CD4-positive, alpha-beta T cell treated with Interleukin-1 beta for 1 hour (primary cell): ENCODE data around the gene TM2D3.
"Not testable (repeated sequence)": the region's sequence is repeated elsewhere in the genome, so short reads cannot be mapped to it uniquely, and the experiment has no call there.

ENCODE experiments used
- DNase-seq, 2 donors: peaks; one replicate each; pipeline ENCODE4 v3.0.0-alpha.2; 2020 to 2022

The TM2D3 gene

GRCh38 chr15:101654624-101655337, 2.6 kb upstream of the TM2D3 start:
- peak in 1 of 2 donors; percentile 51 for DNase-seq

- no peak for DNase-seq
These were observed 2.0 kb upstream of the TM2D3 start for GRCh38 chr15:101654171-101654570.

GRCh38 chr15:101652786-101653430, 727 bp upstream of the TM2D3 start:
- no peak for DNase-seq

- DNase-seq = no peak
These were observed 555 bp downstream of the TM2D3 start for GRCh38 chr15:101651554-101652097.

GRCh38 chr15:101650145-101650544, 2.0 kb downstream of the TM2D3 start:
- DNase-seq = no peak

GRCh38 chr15:101648356-101648755, 3.8 kb downstream of the TM2D3 start:
- no peak for DNase-seq

- no peak for DNase-seq
These were observed 4.9 kb downstream of the TM2D3 start for GRCh38 chr15:101647251-101647650.

- peak in 1 of 2 donors; percentile 17 for DNase-seq
These were observed 5.5 kb downstream of the TM2D3 start for GRCh38 chr15:101646672-101647071.

- DNase-seq = no peak
These were observed 9.8 kb downstream of the TM2D3 start for GRCh38 chr15:101642361-101642760.

- DNase-seq = peak; percentile 58 to 77
These were observed 10.3 kb downstream of the TM2D3 start for GRCh38 chr15:101641894-101642293.

- peak; percentile 75 to 80 for DNase-seq
These were observed 10.9 kb downstream of the TM2D3 start for GRCh38 chr15:101641129-101641764.

GRCh38 chr15:101639667-101640066, 12.5 kb downstream of the TM2D3 start:
- no peak for DNase-seq

GRCh38 chr15:101637919-101638318, 14.3 kb downstream of the TM2D3 start:
- no peak for DNase-seq

- no peak for DNase-seq
These were observed 14.7 kb downstream of the TM2D3 start for GRCh38 chr15:101637516-101637915.

GRCh38 chr15:101637038-101637437, 15.1 kb downstream of the TM2D3 start:
- no peak for DNase-seq

GRCh38 chr15:101635944-101636727, 16.0 kb downstream of the TM2D3 start:
- DNase-seq = no peak

- no peak for DNase-seq
These were observed 18.8 kb downstream of the TM2D3 start for GRCh38 chr15:101633356-101633755.

- not testable (repeated sequence) for DNase-seq
These were observed 25.5 kb downstream of the TM2D3 start for GRCh38 chr15:101626729-101627128.

- no peak for DNase-seq
These were observed 26.2 kb downstream of the TM2D3 start for GRCh38 chr15:101625980-101626379.

GRCh38 chr15:101625184-101625583, 27.0 kb downstream of the TM2D3 start:
- peak in 1 of 2 donors; percentile 31 for DNase-seq

- no peak for DNase-seq
These were observed 28.5 kb downstream of the TM2D3 start for GRCh38 chr15:101623367-101624304.

- DNase-seq = no peak
These were observed 30.2 kb downstream of the TM2D3 start for GRCh38 chr15:101621961-101622360.
